Hepatocyte (in vitro differentiated cells): ENCODE results near the gene CEP70. TPM values are rescaled to one million over a fixed set of nuclear protein-coding genes. Genes with fewer than 3 reads are reported as not detected.

ENCODE experiments used
- DNase-seq: peaks from one replicate; pipeline ENCODE4 v3.0.0-alpha.2; 2016; ENCODE audit warnings: low spot score
- H2AFZ ChIP-seq: fragments of 200-600 bp; sonication (generic); 2 replicates; pipeline ENCODE4 v1.6.0; 2016; ENCODE audit warnings: antibody characterized with exemption, mild to moderate bottlenecking
- H3K27ac ChIP-seq: fragments of 200-600 bp; sonication (generic); 2 replicates; pipeline ENCODE4 v1.5.1; 2016; ENCODE audit warnings: mild to moderate bottlenecking
- H3K27me3 ChIP-seq: fragments of 200-600 bp; sonication (generic); 2 replicates; pipeline ENCODE4 v1.6.1; 2016
- H3K36me3 ChIP-seq: fragments of 200-600 bp; sonication (generic); replicated peaks from 2 replicates; pipeline ENCODE4 v1.5.1; 2016; ENCODE audit warnings: low read depth; ENCODE audit not compliant: insufficient read depth
- H3K4me1 ChIP-seq: fragments of 200-600 bp; sonication (generic); 2 replicates; pipeline ENCODE4 v1.5.1; 2016; ENCODE audit warnings: mild to moderate bottlenecking, moderate library complexity; ENCODE audit not compliant: insufficient read depth
- H3K4me2 ChIP-seq: fragments of 200-600 bp; sonication (generic); 2 replicates; pipeline ENCODE4 v1.6.0; 2016
- H3K4me3 ChIP-seq: fragments of 200-600 bp; sonication (generic); 2 replicates; pipeline ENCODE4 v1.5.1; 2016; ENCODE audit warnings: mild to moderate bottlenecking
- H3K79me2 ChIP-seq: fragments of 200-600 bp; sonication (generic); 2 replicates; pipeline ENCODE4 v1.6.0; 2017; ENCODE audit warnings: mild to moderate bottlenecking
- H3K9me2 ChIP-seq: fragments of 200-600 bp; sonication (generic); replicated peaks from 2 replicates; pipeline ENCODE4 v1.6.0; 2017; ENCODE audit warnings: mild to moderate bottlenecking; ENCODE audit not compliant: insufficient read depth
- H3K9me3 ChIP-seq: fragments of 200-600 bp; sonication (generic); 2 replicates; pipeline ENCODE4 v1.5.1; 2016; ENCODE audit warnings: low read depth, mild to moderate bottlenecking
- H4K20me1 ChIP-seq: fragments of 200-600 bp; sonication (generic); 2 replicates; pipeline ENCODE4 v1.6.0; 2016; ENCODE audit warnings: mild to moderate bottlenecking; ENCODE audit not compliant: insufficient read depth, poor library complexity, severe bottlenecking
- CTCF ChIP-seq: fragments of 200-600 bp; sonication (generic); IDR thresholded peaks from 2 replicates; pipeline ENCODE4 v1.5.1; 2016; ENCODE audit warnings: antibody characterized with exemption, mild to moderate bottlenecking; ENCODE audit not compliant: poor library complexity
- EZH2 ChIP-seq: fragments of 200-600 bp; sonication (generic); IDR thresholded peaks from 2 replicates; pipeline ENCODE4 v1.6.1; 2016; ENCODE audit warnings: antibody characterized with exemption, mild to moderate bottlenecking, borderline replicate concordance
- EZH2phosphoT487 ChIP-seq: fragments of 200-600 bp; sonication (generic); IDR thresholded peaks from one replicate; pipeline ENCODE4 v1.6.1; 2018; ENCODE audit warnings: antibody characterized with exemption, mild to moderate bottlenecking, low read depth, moderate library complexity; ENCODE audit not compliant: unreplicated experiment, severe bottlenecking
- WGBS: methylation state at CpG from one replicate; pipeline ENCODE4 v1.1.6; 2016; ENCODE audit warnings: low lambda C conversion rate; ENCODE audit errors: missing lambda C conversion rate; 5-methylcytosine and 5-hydroxymethylcytosine counted together
- polyA plus RNA-seq: library from polyadenylated mRNA; unstranded; fragments of >200 nt; fragmentation: Nextera tagmentation; extraction: Ambion mirVana; gene quantifications from 2 replicates; pipeline ENCODE4 v1.2.1, GENCODE V29; 2016
- total RNA-seq: library from RNA; depleted of rRNA; stranded (reverse); fragments of >200 nt; gene quantifications from 2 replicates; pipeline ENCODE4 v1.2.3, GENCODE V29; 2014

The CEP70 gene
- total and polyA plus RNA-seq, 2 experiments from 2014 or later: 12.2 to 25.4 TPM

GRCh38 chr3:138459619-138460535 is 134.2 kb downstream of the CEP70 start:
- no peaks in the 10 kb centered on the region for H4K20me1 ChIP-seq
- no peaks in the 10 kb centered on the region for H3K36me3 ChIP-seq
- no peaks in the 10 kb centered on the region for H3K27me3 ChIP-seq
- no peaks in the 10 kb centered on the region for H3K79me2 ChIP-seq
- no peaks in the 10 kb centered on the region for H3K9me2 ChIP-seq
- no peak overlapping the region for H2AFZ ChIP-seq
- peak; percentile 11 for DNase-seq
- no peaks in the 10 kb centered on the region for H3K9me3 ChIP-seq
- no peaks in the 10 kb centered on the region for H3K4me1 ChIP-seq
- no peak for TF ChIP-seq EZH2
- TF ChIP-seq EZH2phosphoT487: no peak
- no peak for TF ChIP-seq CTCF
- no peak overlapping the region for H3K4me3 ChIP-seq
- H3K4me2 ChIP-seq: no peak overlapping the region
- H3K27ac ChIP-seq: peak overlapping the region; percentile 31
- WGBS: 86% methylated on average over 15 of the region's 15 CpGs

GRCh38 chr3:138458774-138459499 is 135.1 kb downstream of the CEP70 start:
- WGBS: 93% methylated on average over 8 of the region's 9 CpGs
- H3K9me2 ChIP-seq: no peaks in the 10 kb centered on the region
- no peak overlapping the region for H2AFZ ChIP-seq
- no peak overlapping the region for H3K4me2 ChIP-seq
- no peaks in the 10 kb centered on the region for H3K9me3 ChIP-seq
- no peaks in the 10 kb centered on the region for H3K4me1 ChIP-seq
- H3K27me3 ChIP-seq: no peaks in the 10 kb centered on the region
- no peaks in the 10 kb centered on the region for H4K20me1 ChIP-seq
- DNase-seq: no peak
- H3K4me3 ChIP-seq: no peak overlapping the region
- H3K36me3 ChIP-seq: no peaks in the 10 kb centered on the region
- H3K79me2 ChIP-seq: no peaks in the 10 kb centered on the region
- TF ChIP-seq EZH2phosphoT487: no peak
- TF ChIP-seq EZH2: no peak
- no peak for TF ChIP-seq CTCF
- no peak overlapping the region for H3K27ac ChIP-seq

DNA sequence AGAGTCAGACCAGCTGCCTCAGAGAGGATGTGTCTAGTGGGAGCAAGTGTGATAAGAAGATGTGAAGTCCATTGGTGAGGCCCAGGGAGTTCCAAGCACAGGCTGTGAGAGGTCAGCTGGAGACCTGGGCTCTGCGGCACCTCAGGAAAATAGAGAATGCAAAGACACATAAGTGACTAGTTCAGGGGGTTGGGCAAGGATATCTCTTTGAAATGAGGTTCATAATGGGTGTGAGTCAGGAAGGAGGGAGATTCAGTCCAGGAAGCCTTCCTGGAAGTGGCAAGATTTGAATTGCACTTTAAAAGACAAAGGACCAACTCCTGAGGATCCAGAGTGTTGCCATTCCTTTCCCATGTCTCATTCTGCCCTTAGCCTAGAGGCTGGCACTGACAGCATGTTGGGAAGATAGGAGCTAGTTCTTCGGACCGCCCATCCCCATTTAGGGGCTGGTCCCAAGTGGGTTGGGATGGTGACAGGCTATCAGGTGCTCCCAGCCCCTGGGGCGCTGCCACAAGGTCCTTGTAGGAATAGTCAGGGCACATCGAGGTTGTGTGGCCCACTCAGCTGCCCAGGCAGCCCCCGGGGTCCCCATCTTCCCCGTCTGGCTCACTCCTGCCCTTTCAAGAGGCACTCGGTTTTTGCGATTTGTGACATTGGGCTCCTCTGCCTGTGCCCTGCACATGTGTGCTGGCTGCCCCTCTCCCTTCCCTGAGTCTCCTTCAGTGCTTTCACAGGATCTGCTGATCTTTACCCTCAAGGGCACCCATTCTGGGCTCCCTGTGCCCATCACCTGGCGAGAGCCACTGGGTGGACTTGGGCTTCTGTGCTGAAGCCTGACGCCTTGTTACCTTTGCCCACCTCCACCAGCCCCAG is 136.0 kb downstream of the CEP70 start:
- Histone ChIP-seq H4K20me1 (no peaks in the 10 kb centered on the region), H3K4me2 (no peak overlapping the region), H3K27me3 (no peaks in the 10 kb centered on the region), H3K9me2 (no peaks in the 10 kb centered on the region), H3K79me2 (no peaks in the 10 kb centered on the region), H3K4me1 (no peaks in the 10 kb centered on the region), H3K9me3 (no peaks in the 10 kb centered on the region), H2AFZ (no peak overlapping the region), H3K4me3 (no peak overlapping the region), H3K36me3 (no peaks in the 10 kb centered on the region), H3K27ac (no peak overlapping the region)
- TF ChIP-seq EZH2phosphoT487 (no peak), EZH2 (no peak), CTCF (no peak)
- DNase-seq: no peak
- WGBS: 88% methylated on average over 11 of the region's 11 CpGs
